ENCODE data around the gene DHPS.
A peak's percentile ranks its signal among the peaks of the same experiment; 100 is the strongest.
"Not testable (repeated sequence)": the region's sequence is repeated elsewhere in the genome, so short reads cannot be mapped to it uniquely, and the experiment has no call there.

DHPS gene

GRCh38 chr19:12681074-12681987, at the start of gene DHPS:
TSS of gene DHPS (minus strand) at chr19:12681880. CDS start at chr19:12681766, 114 bp downstream.
- DNase-seq (ENCODE audit: low read depth), result peak; percentile 98

GRCh38 chr19:12731337-12731736, 49.7 kb upstream of the DHPS start:
- DNase-seq (ENCODE audit: low read depth), result no peak

GRCh38 chr19:12730064-12730463, 48.4 kb upstream of the DHPS start:
- no peak for DNase-seq (ENCODE audit: low read depth)

GRCh38 chr19:12727745-12728433, 46.2 kb upstream of the DHPS start:
- no peak for DNase-seq (ENCODE audit: low read depth)

- DNase-seq (ENCODE audit: low read depth), result no peak
These were observed 45.3 kb upstream of the DHPS start for GRCh38 chr19:12726988-12727316.

DNA sequence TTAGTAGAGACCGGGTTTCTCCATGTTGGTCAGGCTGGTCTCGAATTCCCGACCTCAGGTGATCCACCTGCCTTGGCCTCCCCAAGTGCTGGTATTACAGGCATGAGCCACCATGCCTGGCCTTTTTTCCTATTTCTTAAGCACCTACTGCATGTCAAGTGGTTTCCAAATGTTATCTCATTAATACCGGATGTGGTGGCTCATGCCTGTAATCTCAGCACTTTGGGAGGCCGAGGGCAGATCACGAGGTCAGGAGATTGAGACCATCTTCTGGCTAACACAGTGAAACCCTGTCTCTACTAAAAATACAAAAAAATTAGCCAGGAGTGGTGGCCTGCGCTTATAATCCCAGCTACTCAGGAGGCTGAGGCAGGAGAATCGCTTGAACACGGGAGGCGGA, 43.9 kb upstream of the DHPS start:
- DNase-seq (ENCODE audit: low read depth), result not testable (repeated sequence)

DNA sequence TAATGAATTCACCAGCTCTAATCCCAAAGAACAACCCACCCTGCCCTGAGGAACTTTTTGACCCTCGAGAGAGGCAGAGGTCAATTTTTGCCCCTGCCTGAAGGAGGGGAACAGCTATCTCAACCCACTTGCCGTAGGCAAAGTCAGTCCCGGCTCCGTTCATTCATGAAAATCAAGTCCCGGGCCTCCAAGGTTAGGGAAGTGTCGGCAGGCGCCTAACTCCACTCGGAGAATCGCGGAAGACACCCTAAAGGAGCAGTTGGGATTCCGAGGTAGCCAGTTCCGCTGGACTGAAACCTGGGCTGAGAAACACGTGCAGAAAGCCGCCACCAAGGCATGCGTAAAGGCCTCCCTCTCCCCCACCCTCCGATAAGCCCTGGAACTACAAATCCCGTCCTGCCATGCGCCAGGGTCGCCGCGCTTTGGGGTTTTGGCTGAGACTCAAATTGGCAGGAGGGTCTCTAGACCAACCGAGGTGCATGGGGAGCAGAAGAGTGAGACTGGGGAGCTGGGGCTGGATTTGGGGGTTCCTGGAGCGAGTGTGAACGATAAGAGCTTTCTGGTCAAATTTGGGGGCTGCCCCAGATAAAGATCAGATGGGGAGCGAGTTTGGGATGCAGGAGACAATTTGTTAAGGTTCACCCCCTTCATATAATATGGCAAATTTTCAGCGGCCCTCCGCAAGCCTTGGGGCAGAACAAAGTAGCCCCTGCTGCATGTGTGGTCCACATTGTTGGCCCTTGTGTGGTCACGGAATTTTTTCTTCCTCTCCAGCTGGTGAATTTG, 42.2 kb upstream of the DHPS start, which contains the start of gene TNPO2:
Gene TNPO2, minus strand, starts transcription at position 292 of the 786 bp plus-strand sequence. CDS start 2,955 bp downstream, outside the sequence.
- DNase-seq (ENCODE audit: low read depth), result peak; percentile 57

- no peak for DNase-seq (ENCODE audit: low read depth)
These were observed 41.6 kb upstream of the DHPS start for GRCh38 chr19:12723381-12723640.

DNA sequence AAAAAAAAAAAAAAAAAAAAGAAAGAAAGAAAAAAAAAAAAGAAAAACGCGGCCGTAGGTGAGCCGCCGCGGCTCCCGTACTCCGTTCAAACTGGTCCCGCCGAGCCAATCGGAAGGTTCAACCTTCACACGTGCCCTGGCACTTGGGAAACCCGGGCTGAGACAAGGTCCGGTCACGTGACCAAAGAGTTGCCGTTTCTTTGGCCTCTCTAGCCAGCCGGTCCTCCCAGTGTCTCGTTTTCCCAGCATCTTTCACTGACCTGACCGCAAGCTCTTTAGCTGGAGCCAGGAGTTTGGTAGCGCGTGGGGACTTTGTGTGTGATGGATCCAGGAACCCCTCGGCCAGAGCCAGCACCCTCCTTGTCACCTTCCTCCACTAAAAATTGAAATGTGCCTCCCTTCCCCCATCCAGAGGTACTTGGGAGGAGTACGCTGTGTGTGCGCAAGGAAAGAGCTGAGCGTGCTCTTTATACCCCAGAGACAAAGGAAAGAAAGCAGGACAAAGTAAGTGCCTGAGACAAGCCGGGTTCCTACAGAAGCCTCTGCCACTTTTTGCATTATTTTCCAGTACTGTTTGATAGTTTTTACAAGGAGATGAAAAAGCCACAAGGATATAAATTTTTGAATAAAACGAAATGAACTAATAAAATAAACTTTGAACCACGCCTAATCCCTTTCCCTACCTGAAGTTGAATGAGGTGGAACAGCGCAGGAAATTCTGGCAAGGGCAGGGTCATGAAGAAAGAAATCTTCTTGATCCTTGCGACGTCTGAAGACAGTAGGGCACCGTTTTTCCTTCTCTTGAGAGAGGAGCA, 41.1 kb upstream of the DHPS start:
- DNase-seq (ENCODE audit: low read depth), result peak; percentile 99

DNA sequence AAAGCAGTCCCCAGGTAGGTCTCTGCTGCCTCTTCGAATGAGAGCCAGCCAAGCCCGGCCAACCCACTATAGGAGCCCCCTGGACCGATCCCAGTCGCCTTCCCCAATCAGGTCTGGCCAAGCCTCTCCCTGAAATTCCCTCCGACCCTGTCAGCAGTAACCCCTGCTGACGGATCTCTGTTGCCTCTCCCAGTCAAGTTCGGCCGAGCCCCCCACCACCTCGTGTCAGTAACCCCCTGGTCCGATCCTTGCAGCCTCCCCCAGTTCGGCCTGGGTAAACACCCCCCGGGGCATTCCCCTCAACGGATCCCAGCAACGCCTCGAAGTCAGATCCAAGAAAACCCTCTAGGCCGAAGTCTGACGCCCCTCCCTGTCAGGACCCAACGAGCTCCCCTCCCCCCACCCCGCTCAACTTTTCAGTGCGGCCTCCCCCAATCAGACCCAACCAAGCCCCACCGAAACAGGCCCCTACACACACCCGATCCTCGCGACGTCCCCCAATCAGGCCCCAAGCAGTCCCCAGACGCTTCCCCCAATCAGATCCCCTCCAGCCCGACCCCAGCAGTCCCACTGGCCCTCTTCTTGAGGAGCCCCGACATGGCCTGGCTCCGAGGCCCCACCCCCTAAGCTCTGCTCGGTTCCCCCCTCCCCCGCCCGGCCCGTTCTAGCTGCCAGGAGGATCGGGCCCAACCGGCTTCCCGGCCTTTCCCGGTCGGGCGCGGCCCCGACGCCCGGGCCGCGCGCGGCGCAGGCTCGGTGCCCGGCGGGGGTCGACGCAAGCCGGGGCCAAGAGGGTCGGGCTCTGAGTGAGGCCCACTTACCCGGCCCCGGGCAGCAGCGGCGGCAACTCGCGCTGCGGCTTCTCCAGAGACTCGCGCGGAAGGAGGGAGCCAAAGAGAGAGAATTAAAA, 40.2 kb upstream of the DHPS start:
- DNase-seq (ENCODE audit: low read depth), result peak; percentile 64

- no peak for DNase-seq (ENCODE audit: low read depth)
These were observed 39.4 kb upstream of the DHPS start for GRCh38 chr19:12720851-12721655.

DNA sequence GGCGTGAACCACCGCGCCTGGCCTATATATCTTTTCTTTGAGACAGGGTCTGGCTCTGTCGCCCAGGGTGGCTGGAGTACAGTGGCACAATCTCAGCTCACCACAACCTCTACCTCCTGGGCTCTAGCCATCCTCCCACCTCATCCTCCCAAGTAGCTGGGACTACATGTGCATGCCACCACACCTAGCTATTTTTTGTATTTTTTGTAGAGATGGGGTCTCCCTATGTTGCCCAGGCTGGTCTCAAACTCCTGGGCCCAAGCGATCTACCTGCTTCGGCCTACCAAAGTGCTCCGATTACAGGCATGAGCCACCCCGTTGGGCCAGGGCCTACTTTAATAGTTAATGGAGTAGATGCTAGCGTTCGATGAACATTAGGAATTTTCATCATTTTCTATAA, 38.6 kb upstream of the DHPS start:
- DNase-seq (ENCODE audit: low read depth), result no peak

GRCh38 chr19:12715929-12716328, 34.2 kb upstream of the DHPS start:
- no peak for DNase-seq (ENCODE audit: low read depth)

- no peak for DNase-seq (ENCODE audit: low read depth)
These were observed 33.4 kb upstream of the DHPS start for GRCh38 chr19:12715102-12715501.

DNA sequence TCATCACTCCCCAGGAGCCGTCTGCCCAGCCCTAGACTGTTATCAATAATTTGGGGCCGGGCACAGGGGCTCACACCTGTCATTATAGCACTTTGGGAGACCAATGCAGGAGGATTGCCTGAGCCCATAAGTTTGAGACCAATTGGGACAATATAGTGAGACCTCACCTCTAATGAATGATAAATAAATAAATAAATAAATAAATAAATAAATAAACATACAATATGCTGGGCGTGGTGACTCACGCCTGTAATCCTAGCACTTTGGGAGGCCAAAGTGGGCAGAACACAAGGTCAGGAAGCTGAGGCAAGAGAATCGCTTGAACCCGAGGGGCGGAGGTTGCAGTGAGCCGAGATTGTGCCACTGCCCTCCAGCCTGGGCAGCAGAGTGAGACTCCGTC, 31.6 kb upstream of the DHPS start:
- DNase-seq (ENCODE audit: low read depth), result not testable (repeated sequence)

- not testable (repeated sequence) for DNase-seq (ENCODE audit: low read depth)
These were observed 30.4 kb upstream of the DHPS start for GRCh38 chr19:12712077-12712476.

DNA sequence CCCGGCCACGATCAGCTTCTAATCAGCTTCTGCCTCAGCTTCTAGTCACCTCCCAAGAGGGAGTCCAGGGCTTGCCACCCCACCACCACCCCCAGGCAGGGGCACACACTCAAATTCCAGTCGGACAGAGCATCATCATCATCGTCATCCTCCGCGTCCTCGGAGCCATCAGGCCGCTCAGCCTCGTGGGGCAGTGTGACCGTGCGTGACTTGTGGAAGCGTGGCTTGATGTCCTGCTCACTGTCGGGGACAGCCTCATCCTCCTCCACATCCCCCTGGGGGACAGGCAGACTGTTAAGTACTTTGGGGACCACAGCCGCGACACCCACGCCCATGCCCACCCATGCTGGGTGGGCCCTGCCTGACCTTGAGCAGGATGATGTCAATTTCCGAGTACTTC, 29.5 kb upstream of the DHPS start:
- no peak for DNase-seq (ENCODE audit: low read depth)

- DNase-seq (ENCODE audit: low read depth), result no peak
These were observed 27.0 kb upstream of the DHPS start for GRCh38 chr19:12708641-12709040.

DNA sequence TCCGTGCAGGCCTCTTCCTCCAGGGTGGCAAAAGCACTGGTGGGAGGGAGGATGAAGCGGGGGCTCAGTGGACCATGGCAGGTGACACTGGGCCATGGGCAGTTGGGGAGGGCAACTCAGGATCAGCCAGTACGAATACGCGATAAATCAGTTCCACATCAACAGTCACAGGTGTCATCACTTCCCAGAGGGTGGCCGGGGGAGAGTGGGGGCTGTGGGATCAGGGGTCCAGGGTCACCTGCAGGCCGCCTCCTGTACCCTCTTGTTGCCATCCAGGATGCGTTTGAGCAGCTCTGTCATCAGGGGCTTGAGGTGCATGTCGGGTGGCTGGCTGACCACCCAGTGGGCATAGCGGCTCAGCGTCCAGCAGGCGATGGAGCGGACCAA, 24.6 kb upstream of the DHPS start:
- no peak for DNase-seq (ENCODE audit: low read depth)
